Measurements from ENCODE around the gene SLC22A31. TPM values are rescaled to one million over a fixed set of nuclear protein-coding genes. Genes with fewer than 3 reads are reported as not detected.

SLC22A31 gene
- total and polyA plus RNA-seq, 9 of the 15 experiments (the other 6 are each of a cell fraction or from before 2014, with no cell fraction given), result 0.29 to 2.2 (median 0.47) TPM; not detected in 3

- no peak for TF ChIP-seq TSHZ1 (CRISPR knock-in tag; IDR thresholded peaks at IDR 0.05)
- TF ChIP-seq, protein P1, sequence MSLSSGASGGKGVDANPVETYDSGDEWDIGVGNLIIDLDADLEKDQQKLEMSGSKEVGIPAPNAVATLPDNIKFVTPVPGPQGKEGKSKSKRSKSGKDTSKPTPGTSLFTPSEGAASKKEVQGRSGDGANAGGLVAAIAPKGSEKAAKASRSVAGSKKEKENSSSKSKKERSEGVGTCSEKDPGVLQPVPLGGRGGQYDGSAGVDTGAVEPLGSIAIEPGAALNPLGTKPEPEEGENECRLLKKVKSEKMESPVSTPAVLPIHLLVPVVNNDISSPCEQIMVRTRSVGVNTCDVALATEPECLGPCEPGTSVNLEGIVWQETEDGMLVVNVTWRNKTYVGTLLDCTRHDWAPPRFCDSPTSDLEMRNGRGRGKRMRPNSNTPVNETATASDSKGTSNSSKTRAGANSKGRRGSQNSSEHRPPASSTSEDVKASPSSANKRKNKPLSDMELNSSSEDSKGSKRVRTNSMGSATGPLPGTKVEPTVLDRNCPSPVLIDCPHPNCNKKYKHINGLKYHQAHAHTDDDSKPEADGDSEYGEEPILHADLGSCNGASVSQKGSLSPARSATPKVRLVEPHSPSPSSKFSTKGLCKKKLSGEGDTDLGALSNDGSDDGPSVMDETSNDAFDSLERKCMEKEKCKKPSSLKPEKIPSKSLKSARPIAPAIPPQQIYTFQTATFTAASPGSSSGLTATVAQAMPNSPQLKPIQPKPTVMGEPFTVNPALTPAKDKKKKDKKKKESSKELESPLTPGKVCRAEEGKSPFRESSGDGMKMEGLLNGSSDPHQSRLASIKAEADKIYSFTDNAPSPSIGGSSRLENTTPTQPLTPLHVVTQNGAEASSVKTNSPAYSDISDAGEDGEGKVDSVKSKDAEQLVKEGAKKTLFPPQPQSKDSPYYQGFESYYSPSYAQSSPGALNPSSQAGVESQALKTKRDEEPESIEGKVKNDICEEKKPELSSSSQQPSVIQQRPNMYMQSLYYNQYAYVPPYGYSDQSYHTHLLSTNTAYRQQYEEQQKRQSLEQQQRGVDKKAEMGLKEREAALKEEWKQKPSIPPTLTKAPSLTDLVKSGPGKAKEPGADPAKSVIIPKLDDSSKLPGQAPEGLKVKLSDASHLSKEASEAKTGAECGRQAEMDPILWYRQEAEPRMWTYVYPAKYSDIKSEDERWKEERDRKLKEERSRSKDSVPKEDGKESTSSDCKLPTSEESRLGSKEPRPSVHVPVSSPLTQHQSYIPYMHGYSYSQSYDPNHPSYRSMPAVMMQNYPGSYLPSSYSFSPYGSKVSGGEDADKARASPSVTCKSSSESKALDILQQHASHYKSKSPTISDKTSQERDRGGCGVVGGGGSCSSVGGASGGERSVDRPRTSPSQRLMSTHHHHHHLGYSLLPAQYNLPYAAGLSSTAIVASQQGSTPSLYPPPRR (CRISPR knock-in tag; IDR thresholded peaks at IDR 0.05; ENCODE audit: borderline replicate concordance), result no peak
- no peak for TF ChIP-seq TRIM28 (IDR thresholded peaks at IDR 0.05)
- TF ChIP-seq ZNF696 (CRISPR knock-in tag; conservative IDR thresholded peaks at IDR 0.05), result no peak
- TF ChIP-seq TAF9B (IDR thresholded peaks at IDR 0.05; ENCODE audit: partially characterized antibody), result peak; percentile 83
- TF ChIP-seq MCM5 (IDR thresholded peaks at IDR 0.05; ENCODE audit: low read depth), result no peak
- TF ChIP-seq DACH1 (IDR thresholded peaks at IDR 0.05; ENCODE audit: partially characterized antibody), result peak; percentile 98
- TF ChIP-seq ZNF584 (CRISPR knock-in tag; IDR thresholded peaks at IDR 0.05; ENCODE audit: low read depth), result no peak
- peak; percentile 98 to 99 for TF ChIP-seq SIN3A (IDR thresholded peaks at IDR 0.05; ENCODE audit: borderline replicate concordance in 2 of 2, control insufficient read depth in 1 of 2, low read depth in 2 of 2, low read length in 2 of 2)
- no peak for TF ChIP-seq POLR3G (IDR thresholded peaks at IDR 0.05; ENCODE audit: extremely low read depth, insufficient read length, insufficient replicate concordance)
- TF ChIP-seq RBM15 (IDR thresholded peaks at IDR 0.05; ENCODE audit: insufficient read depth, low read length), result no peak
- peak; percentile 53 for TF ChIP-seq EGR1 (conservative IDR thresholded peaks at IDR 0.05)
- TF ChIP-seq SMAD3 (CRISPR knock-in tag; conservative IDR thresholded peaks at IDR 0.05), result no peak
- TF ChIP-seq, protein P2, sequence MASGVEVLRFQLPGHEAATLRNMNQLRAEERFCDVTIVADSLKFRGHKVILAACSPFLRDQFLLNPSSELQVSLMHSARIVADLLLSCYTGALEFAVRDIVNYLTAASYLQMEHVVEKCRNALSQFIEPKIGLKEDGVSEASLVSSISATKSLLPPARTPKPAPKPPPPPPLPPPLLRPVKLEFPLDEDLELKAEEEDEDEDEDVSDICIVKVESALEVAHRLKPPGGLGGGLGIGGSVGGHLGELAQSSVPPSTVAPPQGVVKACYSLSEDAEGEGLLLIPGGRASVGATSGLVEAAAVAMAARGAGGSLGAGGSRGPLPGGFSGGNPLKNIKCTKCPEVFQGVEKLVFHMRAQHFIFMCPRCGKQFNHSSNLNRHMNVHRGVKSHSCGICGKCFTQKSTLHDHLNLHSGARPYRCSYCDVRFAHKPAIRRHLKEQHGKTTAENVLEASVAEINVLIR (CRISPR knock-in tag; IDR thresholded peaks at IDR 0.05), result peak; percentile 89
- TF ChIP-seq TFAP4 (CRISPR knock-in tag; IDR thresholded peaks at IDR 0.05; ENCODE audit: borderline replicate concordance), result peak; percentile 100
These were observed 17.3 kb upstream of the SLC22A31 start, which contains the start of gene ZNF778 (continued) for GRCh38 chr16:89217388-89218191.
